Upper lobe of left lung (tissue), 6 donors: Measurements from ENCODE around the gene TRPM2. TPM values are rescaled to one million over a fixed set of nuclear protein-coding genes. Genes with fewer than 3 reads are reported as not detected.

Experiments
- ATAC-seq, 2 donors: fragments of 200-7000 bp; cut with Tn5 transposase; one replicate each; pipeline ENCODE4 v1.9.1; 2022; ENCODE audit warnings: mild to moderate bottlenecking in 2 of 2, moderate library complexity in 2 of 2; ENCODE audit not compliant: low FRiP score in 2 of 2
- DNase-seq, 2 donors: peaks; one replicate each; pipeline ENCODE4 v3.0.0-alpha.2; 2019 to 2020
- H3K27ac ChIP-seq, 4 donors: fragments of 200-600 bp; sonication (generic); one replicate each; pipeline ENCODE4 v1.5.1; 2016 to 2019
- H3K27me3 ChIP-seq, 4 donors: fragments of 200-600 bp; sonication (generic); one replicate each; pipeline ENCODE4 v1.5.1; 2017 to 2019
- H3K36me3 ChIP-seq, 4 donors: fragments of 200-600 bp; sonication (generic); one replicate each; pipeline ENCODE4 v1.5.1; 2016 to 2019
- H3K4me1 ChIP-seq, 4 donors: fragments of 200-600 bp; sonication (generic); one replicate each; pipeline ENCODE4 v1.5.1; 2018 to 2019
- H3K4me3 ChIP-seq, 4 donors: fragments of 200-600 bp; sonication (generic); one replicate each; pipeline ENCODE4 v1.5.1; 2017 to 2019; ENCODE audit warnings: mild to moderate bottlenecking in 2 of 4, moderate library complexity in 1 of 4
- H3K9me3 ChIP-seq, 4 donors: fragments of 200-600 bp; sonication (generic); one replicate each; pipeline ENCODE4 v1.5.1; 2018 to 2019
- CTCF ChIP-seq, 6 experiments: fragments of 450-650 bp in 4 of 6; fragments of 200-600 bp in 2 of 6; sonication (generic) in 2 of 6; IDR thresholded peaks; one replicate each; pipeline ENCODE4 v1.5.1; 2016 to 2019; ENCODE audit warnings: antibody characterized with exemption in 6 of 6
- EP300 ChIP-seq, 4 donors: sonication (generic); formaldehyde crosslinking; IDR thresholded peaks; one replicate each; pipeline ENCODE4 v1.5.1; 2017; ENCODE audit warnings: antibody characterized with exemption in 4 of 4, control low read depth in 2 of 4
- POLR2A ChIP-seq, 4 donors: fragments of 450-650 bp; IDR thresholded peaks; one replicate each; pipeline ENCODE4 v1.5.1; 2016 to 2017; ENCODE audit warnings: antibody characterized with exemption in 4 of 4, mild to moderate bottlenecking in 2 of 4
- POLR2AphosphoS5 ChIP-seq, 2 donors: sonication (generic); formaldehyde crosslinking; IDR thresholded peaks; one replicate each; pipeline ENCODE4 v1.5.1; 2017; ENCODE audit warnings: antibody characterized with exemption in 2 of 2
- WGBS, 2 donors: methylation state at CpG; one replicate each; pipeline ENCODE4 v1.1.5; 2017 to 2018; 5-methylcytosine and 5-hydroxymethylcytosine counted together
- total RNA-seq, 6 donors: library from RNA; depleted of rRNA in 4 of 6; stranded (reverse); fragments of >200 nt in 4 of 6; gene quantifications; one replicate each; pipeline versions ENCODE4 v1.1.0 to v1.2.1, GENCODE V29; 2016 to 2021
- donor health status: DM: no; HTN: no; CAD: no; lungs with moderate emphysema.
- donor health status: DM: no; HTN: yes; CAD: no; lungs with severe emphysema.

Gene TRPM2
- total RNA-seq, 6 donors from 2014 or later, result 2.2 to 37.7 (median 12.7) TPM

GRCh38 chr21:44326716-44327602 lies 26.5 kb upstream of the TRPM2 start:
- TF ChIP-seq POLR2A (IDR thresholded peaks at IDR 0.05), result no peak
- TF ChIP-seq EP300 (IDR thresholded peaks at IDR 0.05), result no peak
- TF ChIP-seq CTCF (IDR thresholded peaks at IDR 0.05), result no peak
- no peak for TF ChIP-seq POLR2AphosphoS5 (IDR thresholded peaks at IDR 0.05)
- H3K36me3 ChIP-seq, result peaks cover 16 to 75% (median 64%) of the 10 kb centered on the region in 4 donors
- 80 to 92% methylated on average over 2 to 25 of the region's 26 CpGs for WGBS, 2 donors

GRCh38 chr21:44327603-44327974 lies 25.8 kb upstream of the TRPM2 start:
- Histone ChIP-seq H3K27ac (no peak overlapping the region), H3K4me1 (no peaks in the 10 kb centered on the region), H3K36me3 (peaks cover 16 to 74% (median 60%) of the 10 kb centered on the region in 4 donors), H3K9me3 (no peaks in the 10 kb centered on the region), H3K27me3 (no peaks in the 10 kb centered on the region), H3K4me3 (no peak overlapping the region)
- DNase-seq, result peak in 1 of 2 donors; percentile 52
- ATAC-seq, result no peak
- 85 to 93% methylated on average over 9 to 11 of the region's 11 CpGs for WGBS, 2 donors
- TF ChIP-seq POLR2A (IDR thresholded peaks at IDR 0.05) (no peak), EP300 (IDR thresholded peaks at IDR 0.05) (no peak), POLR2AphosphoS5 (IDR thresholded peaks at IDR 0.05) (no peak), CTCF (IDR thresholded peaks at IDR 0.05) (no peak)

More at GRCh38 chr21:44326716-44327602, 26.5 kb upstream of the TRPM2 start:
- no peaks in the 10 kb centered on the region for H3K27me3 ChIP-seq
- H3K9me3 ChIP-seq, result no peaks in the 10 kb centered on the region
- H3K27ac ChIP-seq, result no peak overlapping the region
- ATAC-seq (no peak), DNase-seq (peak in 1 of 2 donors; percentile 74)
- H3K4me1 ChIP-seq, result no peaks in the 10 kb centered on the region
- H3K4me3 ChIP-seq, result no peak overlapping the region

- DNase-seq (peak in 1 of 2 donors; percentile 65), ATAC-seq (no peak)
- Histone ChIP-seq H3K4me1 (no peaks in the 10 kb centered on the region), H3K4me3 (no peak overlapping the region), H3K27me3 (no peaks in the 10 kb centered on the region), H3K36me3 (peaks cover 13 to 69% (median 54%) of the 10 kb centered on the region in 4 donors), H3K9me3 (no peaks in the 10 kb centered on the region), H3K27ac (no peak overlapping the region)
- 86 to 87% methylated on average over 15 to 19 of the region's 25 CpGs for WGBS, 2 donors
- no peak for TF ChIP-seq EP300 (IDR thresholded peaks at IDR 0.05)
- TF ChIP-seq POLR2AphosphoS5 (IDR thresholded peaks at IDR 0.05), result no peak
- TF ChIP-seq POLR2A (IDR thresholded peaks at IDR 0.05), result no peak
- no peak for TF ChIP-seq CTCF (IDR thresholded peaks at IDR 0.05)
These were observed 25.1 kb upstream of the TRPM2 start for GRCh38 chr21:44328242-44328895.

GRCh38 chr21:44329086-44329889 lies 24.1 kb upstream of the TRPM2 start:
- no peaks in the 10 kb centered on the region for H3K4me1 ChIP-seq
- ATAC-seq (no peak), DNase-seq (peak in 1 of 2 donors; percentile 73)
- H3K27ac ChIP-seq, result no peak overlapping the region
- no peak overlapping the region for H3K4me3 ChIP-seq
- TF ChIP-seq CTCF (IDR thresholded peaks at IDR 0.05) (no peak), POLR2AphosphoS5 (IDR thresholded peaks at IDR 0.05) (no peak), EP300 (IDR thresholded peaks at IDR 0.05) (no peak), POLR2A (IDR thresholded peaks at IDR 0.05) (no peak)
- no peaks in the 10 kb centered on the region for H3K9me3 ChIP-seq
- H3K36me3 ChIP-seq, result peaks cover 13 to 60% (median 45%) of the 10 kb centered on the region in 4 donors
- no peaks in the 10 kb centered on the region for H3K27me3 ChIP-seq
- WGBS, 2 donors, result 77 to 82% methylated on average over 7 to 26 of the region's 26 CpGs
